Sigmoid colon (tissue), 7 donors: ENCODE data around the gene REPS1. TPM values are rescaled to one million over a fixed set of nuclear protein-coding genes. Genes with fewer than 3 reads are reported as not detected.
A peak's percentile ranks its signal among the peaks of the same experiment; 100 is the strongest.
"Not testable (repeated sequence)": the region's sequence is repeated elsewhere in the genome, so short reads cannot be mapped to it uniquely, and the experiment has no call there.

Experiments
- DNase-seq: peaks from one replicate; pipeline ENCODE4 v3.0.0-alpha.2; 2019
- H3K27ac ChIP-seq, 4 donors: fragments of 200-600 bp; sonication (generic); one replicate each; pipeline ENCODE4 v1.5.1; 2016 to 2019; ENCODE audit warnings: mild to moderate bottlenecking in 1 of 4
- H3K27me3 ChIP-seq, 3 donors: fragments of 200-600 bp; sonication (generic); one replicate each; pipeline ENCODE4 v1.5.1; 2019; ENCODE audit warnings: mild to moderate bottlenecking in 1 of 3
- H3K36me3 ChIP-seq, 4 donors: fragments of 200-600 bp; sonication (generic); one replicate each; pipeline ENCODE4 v1.5.1; 2016 to 2019
- H3K4me1 ChIP-seq, 4 donors: fragments of 200-600 bp; sonication (generic); one replicate each; pipeline ENCODE4 v1.5.1; 2017 to 2019
- H3K4me3 ChIP-seq, 4 donors: fragments of 200-600 bp; sonication (generic); one replicate each; pipeline ENCODE4 v1.5.1; 2017 to 2019; ENCODE audit warnings: mild to moderate bottlenecking in 2 of 4, moderate library complexity in 1 of 4
- H3K9me3 ChIP-seq, 4 donors: fragments of 200-600 bp in 3 of 4; sonication (generic) in 3 of 4; one replicate each; pipeline versions ENCODE4 v1.5.1 to v1.6.1; 2013 to 2019
- CTCF ChIP-seq, 4 experiments: fragments of 450-650 bp in 3 of 4; fragments of 200-600 bp in 1 of 4; IDR thresholded peaks; one replicate each; pipeline ENCODE4 v1.5.1; 2016 to 2019; ENCODE audit warnings: antibody characterized with exemption in 4 of 4, mild to moderate bottlenecking in 3 of 4, moderate library complexity in 2 of 4
- EP300 ChIP-seq, 4 donors: sonication (generic); formaldehyde crosslinking; IDR thresholded peaks; one replicate each; pipeline ENCODE4 v1.6.1; 2017; ENCODE audit warnings: antibody characterized with exemption in 4 of 4
- POLR2A ChIP-seq, 2 donors: fragments of 450-650 bp; IDR thresholded peaks; one replicate each; pipeline ENCODE4 v1.6.1; 2016; ENCODE audit warnings: antibody characterized with exemption in 2 of 2, mild to moderate bottlenecking in 2 of 2, moderate library complexity in 2 of 2
- POLR2AphosphoS5 ChIP-seq, 4 donors: sonication (generic); formaldehyde crosslinking; IDR thresholded peaks; one replicate each; pipeline ENCODE4 v1.6.1; 2017; ENCODE audit warnings: antibody characterized with exemption in 4 of 4
- WGBS, 2 donors: extraction: QIAGEN DNeasy Blood & Tissue Kit; methylation state at CpG; one replicate each; pipeline ENCODE4 v1.1.7; 2013; 5-methylcytosine and 5-hydroxymethylcytosine counted together
- intact Hi-C: fragments of 100-400 bp; cut with DNase I; formaldehyde crosslinking; loops from one replicate; pipeline ENCODE4 v1.15.1; 2023
- polyA plus RNA-seq, 3 donors: library from polyadenylated mRNA; stranded (reverse); fragments of 200-250 nt; gene quantifications; one replicate each; pipeline ENCODE4 v1.2.3, GENCODE V29; 2013
- total RNA-seq, 4 donors: library from RNA; depleted of rRNA; stranded (reverse); fragments of >200 nt; gene quantifications; one replicate each; pipeline ENCODE4 v1.1.0, GENCODE V29; 2016
- donor health status: healthy with polysubstance abuse.
- donor health status: Bipolar disorder and iron deficiency.
- donor health status: healthy.

The REPS1 gene
- total and polyA plus RNA-seq, 7 donors, result 12.6 to 53.7 (median 26.3) TPM

- H3K27me3 ChIP-seq, result no peaks in the 10 kb centered on the region
- peaks cover 0 to 20% (median 8%) of the 10 kb centered on the region in 4 donors for H3K4me1 ChIP-seq
- H3K36me3 ChIP-seq, result peaks cover 0 to under 1% (median 0%) of the 10 kb centered on the region in 4 donors
- DNase-seq, result peak; percentile 81
- no peak for TF ChIP-seq CTCF (IDR thresholded peaks at IDR 0.05)
- TF ChIP-seq POLR2AphosphoS5 (IDR thresholded peaks at IDR 0.05), result peak in 3 of 4 donors; percentile 9 to 48 (median 27)
- TF ChIP-seq POLR2A (IDR thresholded peaks at IDR 0.05), result no peak
- intact Hi-C loops, result loop anchor here (2.0 kb wide), 2 partner anchors 40 to 106 kb away; partner anchors contain the start of genes HECA and REPS1
- peak within 1 kb of the TSS; percentile 74 to 96 (median 88) for H3K4me3 ChIP-seq
- WGBS, 2 donors, result 0 to 1% methylated on average over 77 of the region's 77 CpGs
- H3K9me3 ChIP-seq, result no peaks in the 10 kb centered on the region
- H3K27ac ChIP-seq, result peak within 1 kb of the TSS; percentile 77 to 92 (median 86)
Measured at GRCh38 chr6:139028658-139029469, 40.8 kb upstream of the REPS1 start, which contains the start of gene ABRACL. ABRACL (plus strand) TSS chr6:139028745; CDS start chr6:139034161, 5,416 bp downstream.

GRCh38 chr6:139028215-139028657 is 40.2 kb upstream of the REPS1 start:
- WGBS, 2 donors, result 1 to 2% methylated on average over 14 of the region's 14 CpGs
- DNase-seq, result no peak
- intact Hi-C loops, result loop anchor here (2.0 kb wide), 2 partner anchors 39 to 107 kb away; partner anchors contain the start of genes HECA and REPS1
- no peaks in the 10 kb centered on the region for H3K9me3 ChIP-seq
- peak overlapping the region; percentile 74 to 96 (median 88) for H3K4me3 ChIP-seq
- H3K27ac ChIP-seq, result peak overlapping the region; percentile 77 to 92 (median 86)
- H3K36me3 ChIP-seq, result no peaks in the 10 kb centered on the region
- H3K4me1 ChIP-seq, result peaks cover 0 to 20% (median 8%) of the 10 kb centered on the region in 4 donors
- no peak for TF ChIP-seq CTCF (IDR thresholded peaks at IDR 0.05)
- no peak for TF ChIP-seq POLR2A (IDR thresholded peaks at IDR 0.05)
- peak in 1 of 4 donors; percentile 21 for TF ChIP-seq POLR2AphosphoS5 (IDR thresholded peaks at IDR 0.05)
- no peaks in the 10 kb centered on the region for H3K27me3 ChIP-seq

GRCh38 chr6:139027620-139028182 is 39.6 kb upstream of the REPS1 start:
- H3K27ac ChIP-seq, result peak overlapping the region in 3 of 4 donors; percentile 86 to 92 (median 86)
- 6 to 12% methylated on average over 10 of the region's 10 CpGs for WGBS, 2 donors
- no peaks in the 10 kb centered on the region for H3K36me3 ChIP-seq
- no peaks in the 10 kb centered on the region for H3K9me3 ChIP-seq
- DNase-seq, result no peak
- no peaks in the 10 kb centered on the region for H3K27me3 ChIP-seq
- H3K4me3 ChIP-seq, result peak overlapping the region; percentile 74 to 96 (median 88)
- peaks cover 0 to 20% (median 8%) of the 10 kb centered on the region in 4 donors for H3K4me1 ChIP-seq
- TF ChIP-seq POLR2A (IDR thresholded peaks at IDR 0.05) (no peak), POLR2AphosphoS5 (IDR thresholded peaks at IDR 0.05) (no peak)
- intact Hi-C loops, result loop anchor here (2.0 kb wide), 2 partner anchors 39 to 107 kb away; partner anchors contain the start of genes HECA and REPS1

- intact Hi-C loops, H3K4me3 ChIP-seq, H3K36me3 ChIP-seq, H3K27me3 ChIP-seq, H3K27ac ChIP-seq, H3K9me3 ChIP-seq, DNase-seq: not testable (repeated sequence)
- H3K4me1 ChIP-seq, result peaks cover 0 to 17% (median 8%) of the 10 kb centered on the region in 4 donors
- WGBS, 2 donors, result 91 to 98% methylated on average over 3 of the region's 3 CpGs
Measured at GRCh38 chr6:139025416-139025815, 37.4 kb upstream of the REPS1 start.

GRCh38 chr6:139020689-139021088 is 32.6 kb upstream of the REPS1 start:
- H3K27me3 ChIP-seq, result no peaks in the 10 kb centered on the region
- H3K27ac ChIP-seq, result no peak overlapping the region
- 27 to 76% methylated on average over 3 of the region's 3 CpGs for WGBS, 2 donors
- H3K4me3 ChIP-seq, result no peak overlapping the region
- no peak for TF ChIP-seq POLR2AphosphoS5 (IDR thresholded peaks at IDR 0.05)
- TF ChIP-seq POLR2A (IDR thresholded peaks at IDR 0.05), result no peak
- no peak for TF ChIP-seq CTCF (IDR thresholded peaks at IDR 0.05)
- TF ChIP-seq EP300 (IDR thresholded peaks at IDR 0.05), result no peak
- intact Hi-C loops, result no loop called here
- H3K4me1 ChIP-seq, result peaks cover 0 to 13% (median 9%) of the 10 kb centered on the region in 4 donors
- H3K9me3 ChIP-seq, result no peaks in the 10 kb centered on the region
- DNase-seq, result no peak
- H3K36me3 ChIP-seq, result no peaks in the 10 kb centered on the region
